OCI-LY3 (cell line): ENCODE results near the gene ACOXL.

ENCODE experiments used
- EZH2phosphoT487 ChIP-seq: fragments of 200-600 bp; shearing (Covaris generic); IDR thresholded peaks from 2 replicates; pipeline ENCODE4 v1.6.1; 2018; ENCODE audit warnings: antibody characterized with exemption, mixed run types, low read depth
- TF ChIP-seq, protein P1 (sequence below): fragments of 200-600, 300-600 bp; sonication (generic); IDR thresholded peaks from 2 replicates; pipeline ENCODE4 v1.5.1; 2014; ENCODE audit warnings: antibody characterized with exemption, low read length, low read depth

DNA sequence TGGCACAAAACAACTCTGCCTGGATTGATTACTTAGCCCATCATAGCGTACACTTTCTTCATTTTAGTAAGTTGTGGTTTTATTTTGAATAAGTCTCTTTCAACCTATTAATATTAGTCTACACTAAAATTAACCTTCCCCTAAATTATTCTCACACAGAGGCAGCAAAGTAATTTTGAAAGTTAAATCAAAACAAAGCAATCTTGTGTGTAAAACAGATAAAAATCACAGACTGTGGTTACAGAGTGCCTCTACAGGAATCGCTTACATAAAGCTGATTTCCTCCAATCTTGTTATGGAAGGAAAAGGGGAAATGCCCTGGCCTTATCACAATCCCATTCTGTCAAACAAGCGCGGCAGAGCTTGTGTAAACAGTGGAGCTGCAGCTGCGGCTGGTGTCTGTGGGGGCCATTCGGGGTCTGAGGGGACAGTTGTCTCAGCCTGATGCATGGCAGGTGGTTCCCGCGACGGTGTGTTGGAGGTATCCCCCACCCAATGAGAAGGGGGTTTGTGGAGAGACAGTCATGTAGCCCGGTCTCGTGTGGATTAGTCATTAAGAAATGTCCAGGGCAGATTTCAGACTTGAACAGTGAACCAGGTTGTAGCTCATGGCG is 430.5 kb downstream of the ACOXL start:
- peak; percentile 96 for TF ChIP-seq EZH2phosphoT487
- TF ChIP-seq, protein P1, sequence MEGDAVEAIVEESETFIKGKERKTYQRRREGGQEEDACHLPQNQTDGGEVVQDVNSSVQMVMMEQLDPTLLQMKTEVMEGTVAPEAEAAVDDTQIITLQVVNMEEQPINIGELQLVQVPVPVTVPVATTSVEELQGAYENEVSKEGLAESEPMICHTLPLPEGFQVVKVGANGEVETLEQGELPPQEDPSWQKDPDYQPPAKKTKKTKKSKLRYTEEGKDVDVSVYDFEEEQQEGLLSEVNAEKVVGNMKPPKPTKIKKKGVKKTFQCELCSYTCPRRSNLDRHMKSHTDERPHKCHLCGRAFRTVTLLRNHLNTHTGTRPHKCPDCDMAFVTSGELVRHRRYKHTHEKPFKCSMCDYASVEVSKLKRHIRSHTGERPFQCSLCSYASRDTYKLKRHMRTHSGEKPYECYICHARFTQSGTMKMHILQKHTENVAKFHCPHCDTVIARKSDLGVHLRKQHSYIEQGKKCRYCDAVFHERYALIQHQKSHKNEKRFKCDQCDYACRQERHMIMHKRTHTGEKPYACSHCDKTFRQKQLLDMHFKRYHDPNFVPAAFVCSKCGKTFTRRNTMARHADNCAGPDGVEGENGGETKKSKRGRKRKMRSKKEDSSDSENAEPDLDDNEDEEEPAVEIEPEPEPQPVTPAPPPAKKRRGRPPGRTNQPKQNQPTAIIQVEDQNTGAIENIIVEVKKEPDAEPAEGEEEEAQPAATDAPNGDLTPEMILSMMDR, result no peak
